HG03378 (cell line): Measurements from ENCODE around the gene TMEM143.
"Not testable (repeated sequence)": the region's sequence is repeated elsewhere in the genome, so short reads cannot be mapped to it uniquely, and the experiment has no call there.

Source experiments
- ATAC-seq: cut with Tn5 transposase; IDR thresholded peaks from one replicate; pipeline ENCODE4 v1.9.1; 2021; ENCODE audit warnings: mild to moderate bottlenecking, moderate library complexity; ENCODE audit not compliant: unreplicated experiment

TMEM143 gene

GRCh38 chr19:48297975-48298374 is 65.8 kb downstream of the TMEM143 start:
- ATAC-seq, result no peak

GRCh38 chr19:48296963-48297734 is 66.6 kb downstream of the TMEM143 start:
- ATAC-seq, result no peak

GRCh38 chr19:48295458-48295857 is 68.3 kb downstream of the TMEM143 start:
- ATAC-seq, result no peak

DNA sequence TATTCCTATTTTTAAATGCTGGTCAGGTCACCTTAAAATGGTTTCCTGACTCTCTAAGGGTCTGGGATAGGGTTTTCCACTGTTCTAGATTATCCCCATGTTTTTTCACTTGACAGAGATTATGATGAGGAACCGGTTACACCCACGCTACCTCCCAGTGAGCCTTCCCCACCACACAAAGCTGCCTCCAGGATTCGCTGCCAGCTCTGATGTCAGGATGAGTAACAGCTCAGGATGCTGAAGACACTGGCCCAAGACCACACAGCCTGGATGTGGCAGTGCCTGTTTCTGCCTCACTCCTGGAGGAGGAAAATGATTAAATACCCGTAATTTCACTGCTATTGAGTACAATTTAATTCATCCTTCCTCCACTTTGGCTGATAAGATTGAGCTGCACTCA is 70.9 kb downstream of the TMEM143 start:
- no peak for ATAC-seq

GRCh38 chr19:48291489-48291815 is 72.3 kb downstream of the TMEM143 start:
- not testable (repeated sequence) for ATAC-seq

DNA sequence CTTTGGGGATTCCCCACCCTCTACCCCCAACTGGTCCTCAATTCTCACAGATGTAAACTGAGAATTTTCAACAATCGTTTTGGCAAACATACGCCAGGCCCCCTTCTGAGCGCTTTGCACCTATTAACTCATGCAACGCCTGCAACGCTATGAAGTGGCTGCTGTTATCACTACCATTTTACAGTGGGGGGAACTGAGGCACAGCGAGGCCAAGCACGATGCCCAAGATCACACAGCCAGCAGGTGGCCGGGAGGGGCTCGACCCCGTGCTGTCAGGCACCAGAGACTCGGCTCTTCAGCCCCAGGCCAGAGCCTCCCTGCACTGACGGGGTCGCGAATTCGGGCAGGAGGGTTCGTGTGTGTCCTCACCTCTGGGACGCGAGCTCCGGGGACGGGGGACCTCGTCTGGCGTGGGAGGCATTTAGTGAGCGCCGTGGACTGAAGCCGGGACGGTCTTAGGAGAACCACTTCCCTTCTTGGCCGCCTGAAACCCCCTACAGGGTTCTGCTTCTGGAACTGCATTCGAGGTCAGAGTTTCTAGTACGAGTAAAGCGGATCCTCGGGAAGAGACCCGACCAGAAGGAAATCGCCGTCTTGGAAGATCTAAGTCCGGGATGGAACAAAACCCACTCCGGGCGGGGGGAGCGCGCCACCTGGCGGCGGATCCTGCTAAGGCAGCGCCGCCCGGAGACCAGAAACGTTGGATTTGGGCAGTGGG is 72.8 kb downstream of the TMEM143 start:
- no peak for ATAC-seq

DNA sequence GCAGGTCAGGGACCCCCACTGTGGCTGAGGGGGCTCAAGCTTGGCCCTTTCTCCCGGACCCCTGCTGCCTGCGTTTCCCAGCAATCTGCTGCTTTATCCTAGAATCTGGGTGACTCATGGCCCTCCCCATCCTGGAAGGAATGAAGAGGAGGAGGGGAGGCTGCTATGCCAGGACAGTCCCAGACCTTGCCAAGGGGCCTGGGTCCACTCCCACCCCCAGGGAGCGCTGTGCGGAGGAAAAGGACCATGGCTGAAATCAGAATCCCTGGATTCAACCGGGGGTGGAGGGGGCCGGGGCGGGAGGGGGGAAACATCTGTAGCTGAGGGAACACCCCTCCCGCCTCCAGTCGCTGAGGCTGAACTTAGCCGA is 73.4 kb downstream of the TMEM143 start:
- no peak for ATAC-seq

GRCh38 chr19:48287748-48288147 is 76.0 kb downstream of the TMEM143 start:
- ATAC-seq, result no peak

DNA sequence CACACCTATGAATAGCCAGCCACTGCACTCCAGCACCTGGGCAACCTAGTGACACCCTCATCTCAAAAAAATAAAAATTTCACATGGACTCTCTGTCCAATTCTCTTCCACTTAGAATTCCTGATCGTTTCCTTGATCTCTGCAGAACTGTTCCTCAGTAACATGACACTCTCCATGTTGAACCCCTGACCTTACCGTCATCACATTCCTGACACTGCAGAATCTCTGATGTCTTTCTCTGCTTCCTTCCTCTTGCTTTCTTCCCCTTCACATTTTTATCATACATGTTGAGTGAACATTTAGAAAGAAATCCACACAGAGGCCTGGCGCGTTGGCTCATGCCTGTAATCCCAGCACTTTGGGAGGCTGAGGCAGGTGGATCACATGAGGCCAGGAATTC is 78.8 kb downstream of the TMEM143 start:
- ATAC-seq, result no peak

DNA sequence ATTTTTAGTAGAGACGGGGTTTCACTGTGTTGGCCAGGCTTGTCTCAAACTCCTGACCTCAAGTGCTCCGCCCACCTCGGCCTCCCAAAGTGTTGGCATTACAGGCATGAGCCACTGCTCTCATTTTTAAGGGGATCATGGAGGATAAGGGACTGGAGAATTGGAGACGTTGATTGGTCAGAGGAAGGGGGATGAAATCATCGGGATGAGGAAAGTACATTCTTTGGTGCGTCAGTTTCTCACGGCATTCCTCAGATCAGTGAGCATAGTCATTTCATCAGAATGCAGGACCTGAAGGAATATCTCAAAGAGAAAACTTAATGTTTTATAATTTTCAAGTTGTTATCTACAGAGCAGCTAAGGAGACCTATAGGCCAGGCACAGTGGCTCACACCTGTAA is 79.8 kb downstream of the TMEM143 start:
- no peak for ATAC-seq
